Activated gamma-delta T cell treated with Interleukin-2 at 50 U/mL for 16 hours (primary cell): ENCODE measurements around the gene TAPBPL.
"Not testable (repeated sequence)": the region's sequence is repeated elsewhere in the genome, so short reads cannot be mapped to it uniquely, and the experiment has no call there.

Experiments
- DNase-seq: peaks from one replicate; pipeline ENCODE4 v3.0.0-alpha.2; 2020

TAPBPL gene

GRCh38 chr12:6493497-6494257 is 41.8 kb downstream of the TAPBPL start, which contains the start of gene NCAPD2:
NCAPD2 (plus strand) TSS chr12:6494102; CDS start chr12:6495099, 997 bp downstream.
- peak; percentile 90 for DNase-seq

GRCh38 chr12:6494258-6494743 is 42.5 kb downstream of the TAPBPL start:
- DNase-seq, result no peak

GRCh38 chr12:6494968-6495367 is 43.1 kb downstream of the TAPBPL start:
- DNase-seq, result no peak

- DNase-seq, result not testable (repeated sequence)
Measured at GRCh38 chr12:6497291-6497690, 45.4 kb downstream of the TAPBPL start.

- DNase-seq, result no peak
Measured at GRCh38 chr12:6500466-6500865, 48.6 kb downstream of the TAPBPL start.

- DNase-seq, result no peak
Measured at GRCh38 chr12:6507102-6507998, 55.5 kb downstream of the TAPBPL start.

- DNase-seq, result no peak
Measured at GRCh38 chr12:6508087-6508486, 56.2 kb downstream of the TAPBPL start.
